Colonic mucosa (tissue), 4 donors: ENCODE data around the gene ZNF701. TPM values are rescaled to one million over a fixed set of nuclear protein-coding genes. Genes with fewer than 3 reads are reported as not detected.

ENCODE experiments used
- DNase-seq: peaks from one replicate; pipeline ENCODE4 v3.0.0-alpha.2; 2020
- H3K27ac ChIP-seq: fragments of 200-600 bp; one replicate; pipeline ENCODE4 v1.8.0; 2021
- H3K27me3 ChIP-seq: fragments of 200-600 bp; one replicate; pipeline ENCODE4 v1.8.0; 2021
- H3K36me3 ChIP-seq: fragments of 200-600 bp; one replicate; pipeline ENCODE4 v1.8.0; 2021
- H3K4me1 ChIP-seq: fragments of 200-600 bp; one replicate; pipeline ENCODE4 v1.8.0; 2021; ENCODE audit warnings: mild to moderate bottlenecking
- H3K4me3 ChIP-seq: fragments of 200-600 bp; one replicate; pipeline ENCODE4 v1.8.0; 2021
- H3K9ac ChIP-seq, 2 donors: one replicate each; pipeline ENCODE4 v1.7.0; 2013; ENCODE audit warnings: control low read depth in 2 of 2, low read depth in 2 of 2, low read length in 2 of 2
- H3K9me3 ChIP-seq: fragments of 200-600 bp; one replicate; pipeline ENCODE4 v1.8.0; 2021
- CTCF ChIP-seq: fragments of 200-600 bp; IDR thresholded peaks from one replicate; pipeline ENCODE4 v1.8.0; 2022; ENCODE audit warnings: antibody characterized with exemption, mild to moderate bottlenecking
- intact Hi-C: fragments of 100-400 bp; cut with DNase I; formaldehyde crosslinking; loops from one replicate; pipeline ENCODE4 v1.14.1; 2022
- total RNA-seq, 2 donors: library from RNA; stranded (reverse); fragmentation: NEBNext Ultra II Directional in 1 of 2; extraction: Animal tissue kit (Norgen Biotek cat#: 25700) in 1 of 2; gene quantifications; one replicate each; pipeline ENCODE4 v1.2.1, GENCODE V29; 2021
- donor health status: healthy.
- donor health status: DM: no; HTN: no; CAD: no.
- donor health status: DM: no; HTN: no; CAD: no.

ZNF701 gene
- total RNA-seq = 10 to 100 TPM; 20.2 to 20.6 TPM

- Histone ChIP-seq H3K4me1 (no peaks in the 10 kb centered on the region), H3K9me3 (no peaks in the 10 kb centered on the region), H3K4me3 (peak within 1 kb of the TSS; percentile 66), H3K27me3 (no peaks in the 10 kb centered on the region), H3K27ac (peak within 1 kb of the TSS; percentile 82), H3K9ac (peak within 1 kb of the TSS; percentile 81 to 85), H3K36me3 (no peaks in the 10 kb centered on the region)
- TF ChIP-seq CTCF = no peak
- DNase-seq = peak; percentile 97
- intact Hi-C loops = no loop called here
These were observed at the start of gene ZNF701 for GRCh38 chr19:52570000-52570861. TSS of gene ZNF701 (plus strand) at chr19:52570287. CDS start at chr19:52574148, 3,861 bp downstream.

GRCh38 chr19:52522551-52522950 lies 47.5 kb upstream of the ZNF701 start:
- no peak overlapping the region for H3K4me3 ChIP-seq
- intact Hi-C loops = no loop called here

GRCh38 chr19:52524086-52524485 lies 46.0 kb upstream of the ZNF701 start:
- H3K4me3 ChIP-seq = no peak overlapping the region
- DNase-seq = no peak
- intact Hi-C loops = no loop called here
- H3K36me3 ChIP-seq = no peaks in the 10 kb centered on the region
- H3K9me3 ChIP-seq = no peaks in the 10 kb centered on the region
- TF ChIP-seq CTCF = no peak
- no peak overlapping the region for H3K27ac ChIP-seq
- no peaks in the 10 kb centered on the region for H3K4me1 ChIP-seq
- no peaks in the 10 kb centered on the region for H3K27me3 ChIP-seq
- H3K9ac ChIP-seq = no peak overlapping the region

More at GRCh38 chr19:52522551-52522950, 47.5 kb upstream of the ZNF701 start:
- Histone ChIP-seq H3K9ac (no peak overlapping the region), H3K36me3 (no peaks in the 10 kb centered on the region), H3K27me3 (no peaks in the 10 kb centered on the region), H3K9me3 (no peaks in the 10 kb centered on the region), H3K4me1 (no peaks in the 10 kb centered on the region), H3K27ac (no peak overlapping the region)
- no peak for TF ChIP-seq CTCF
- no peak for DNase-seq

GRCh38 chr19:52527134-52527955 lies 42.7 kb upstream of the ZNF701 start, which contains the start of gene ZNF808:
TSS of gene ZNF808 (plus strand) at chr19:52527668. CDS start at chr19:52543285, 15,617 bp downstream.
- no peaks in the 10 kb centered on the region for H3K9me3 ChIP-seq
- H3K36me3 ChIP-seq = no peaks in the 10 kb centered on the region
- peak; percentile 62 for TF ChIP-seq CTCF
- peak within 1 kb of the TSS; percentile 90 to 91 for H3K9ac ChIP-seq
- peak within 1 kb of the TSS; percentile 86 for H3K27ac ChIP-seq
- DNase-seq = peak; percentile 99
- H3K27me3 ChIP-seq = no peaks in the 10 kb centered on the region
- H3K4me3 ChIP-seq = peak within 1 kb of the TSS; percentile 62
- intact Hi-C loops = no loop called here
- H3K4me1 ChIP-seq = no peaks in the 10 kb centered on the region

- Histone ChIP-seq H3K9me3 (no peaks in the 10 kb centered on the region), H3K27ac (peak overlapping the region; percentile 86), H3K4me3 (peak overlapping the region; percentile 62), H3K4me1 (no peaks in the 10 kb centered on the region), H3K9ac (peak overlapping the region; percentile 90 to 91), H3K27me3 (no peaks in the 10 kb centered on the region), H3K36me3 (peaks cover 3% of the 10 kb centered on the region)
- intact Hi-C loops = no loop called here
- no peak for TF ChIP-seq CTCF
- DNase-seq = no peak
These were observed 42.1 kb upstream of the ZNF701 start for GRCh38 chr19:52527956-52528351.
